Stimulated activated CD4-positive, alpha-beta T cell treated with anti-CD3 and anti-CD28 coated beads, Interleukin-1b, Interleukin-23, amount 100 ng/mL, for 24 hours (primary cell): Measurements from ENCODE around the gene MCUB.
A peak's percentile ranks its signal among the peaks of the same experiment; 100 is the strongest.

Source experiments
- DNase-seq, 4 experiments: peaks; one replicate each; pipeline ENCODE4 v3.0.0-alpha.2; 2020; ENCODE audit warnings: low read depth in 4 of 4, low spot score in 1 of 4

Gene MCUB

DNA sequence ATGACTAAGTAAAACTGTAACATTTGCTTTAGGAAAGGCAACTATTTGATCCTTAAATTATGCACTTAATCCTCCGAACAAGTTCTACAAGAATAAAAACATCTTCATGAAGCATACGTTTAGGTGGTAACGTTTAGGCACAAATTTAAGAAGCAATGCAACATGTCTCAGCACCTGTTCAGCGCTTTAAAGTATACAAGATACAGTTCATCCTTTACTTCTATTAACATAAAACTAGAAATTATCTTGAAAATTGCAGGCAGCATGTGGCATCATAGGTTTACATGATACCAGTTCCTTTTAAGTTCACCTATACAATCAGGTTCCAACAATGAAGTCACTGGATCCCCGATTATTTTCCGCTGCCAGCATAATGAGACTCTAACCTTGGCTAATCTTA, 168.3 kb downstream of the MCUB start:
- no peak for DNase-seq

DNA sequence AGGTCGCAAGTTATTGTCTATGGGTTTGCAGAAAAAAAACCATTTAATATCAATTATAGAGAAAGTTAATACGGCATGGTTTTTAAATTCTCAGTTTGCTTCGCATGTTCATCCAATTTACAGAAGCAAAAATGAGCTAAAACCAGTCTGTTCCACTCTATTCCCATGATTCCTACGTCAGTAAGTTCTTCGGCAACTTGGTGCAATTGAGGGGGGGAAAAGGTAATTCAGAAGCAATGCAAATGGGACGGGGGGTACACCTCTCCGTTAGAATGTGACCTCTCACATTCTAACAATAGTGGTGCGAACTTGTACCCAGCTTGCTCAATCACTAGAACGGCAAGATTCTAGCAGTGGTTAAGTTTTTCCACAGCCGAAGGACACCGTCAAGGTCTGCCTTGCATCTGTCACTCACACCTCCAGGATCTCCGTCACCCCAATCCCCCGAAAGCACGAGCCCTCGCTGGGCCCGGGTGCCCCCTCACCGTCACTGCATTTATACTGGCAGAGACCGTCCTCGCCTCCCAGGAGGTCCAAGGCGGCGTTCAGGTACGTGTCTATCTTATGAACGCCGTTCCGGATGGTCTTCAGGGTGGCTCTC, 169.2 kb downstream of the MCUB start:
- peak in 1 of 4 experiments; percentile 11 for DNase-seq

DNA sequence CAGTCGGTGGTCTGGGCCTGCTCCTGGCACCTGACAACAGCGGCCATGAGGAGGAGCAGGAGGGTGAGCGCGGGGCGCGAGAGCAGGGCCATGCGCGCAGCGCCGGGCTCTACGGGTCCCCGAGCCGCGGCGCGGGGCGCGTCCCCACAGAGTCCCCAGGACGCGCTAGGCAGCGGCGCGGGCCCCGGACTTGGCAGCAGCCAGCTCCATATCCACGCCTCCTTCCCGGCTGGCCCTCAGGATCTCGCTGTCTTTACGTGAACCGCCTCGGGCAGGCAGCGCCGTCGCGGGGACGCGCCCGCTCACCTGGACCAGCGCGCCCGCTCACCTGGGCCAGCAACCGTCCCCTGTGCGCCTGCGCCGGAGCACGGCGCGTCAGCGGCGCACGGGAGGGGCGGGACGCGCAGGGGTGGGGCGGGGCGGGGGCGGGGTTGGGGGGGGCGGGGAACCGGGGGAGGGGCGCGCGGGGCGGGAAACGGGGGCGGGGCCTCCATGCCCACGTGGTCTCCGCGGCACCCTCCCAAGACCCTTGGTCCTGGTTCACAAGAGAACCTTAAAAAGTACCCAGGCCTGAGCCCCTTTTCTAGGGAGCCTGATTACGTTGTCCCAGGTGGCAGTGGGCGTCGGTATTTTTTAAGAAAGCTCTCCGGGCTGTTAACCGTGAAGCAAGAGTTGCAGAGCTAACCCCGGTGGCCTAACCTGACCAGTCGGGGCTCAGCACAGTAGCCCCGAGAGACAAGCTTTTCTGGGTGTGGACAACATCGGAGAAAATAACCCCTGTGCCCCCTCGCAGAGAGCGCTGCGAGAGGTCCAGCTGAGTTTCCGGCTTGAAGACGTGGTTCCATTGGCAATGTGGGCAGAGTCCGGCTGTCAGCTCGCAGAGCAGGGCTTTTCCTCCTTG, 169.9 kb downstream of the MCUB start, which contains the start of gene PLA2G12A:
Gene PLA2G12A, minus strand, starts transcription at position 353 of the 901 bp plus-strand sequence. Its CDS starts 261 bp downstream, at position 92.
- peak; percentile 35 to 61 (median 56) for DNase-seq

DNA sequence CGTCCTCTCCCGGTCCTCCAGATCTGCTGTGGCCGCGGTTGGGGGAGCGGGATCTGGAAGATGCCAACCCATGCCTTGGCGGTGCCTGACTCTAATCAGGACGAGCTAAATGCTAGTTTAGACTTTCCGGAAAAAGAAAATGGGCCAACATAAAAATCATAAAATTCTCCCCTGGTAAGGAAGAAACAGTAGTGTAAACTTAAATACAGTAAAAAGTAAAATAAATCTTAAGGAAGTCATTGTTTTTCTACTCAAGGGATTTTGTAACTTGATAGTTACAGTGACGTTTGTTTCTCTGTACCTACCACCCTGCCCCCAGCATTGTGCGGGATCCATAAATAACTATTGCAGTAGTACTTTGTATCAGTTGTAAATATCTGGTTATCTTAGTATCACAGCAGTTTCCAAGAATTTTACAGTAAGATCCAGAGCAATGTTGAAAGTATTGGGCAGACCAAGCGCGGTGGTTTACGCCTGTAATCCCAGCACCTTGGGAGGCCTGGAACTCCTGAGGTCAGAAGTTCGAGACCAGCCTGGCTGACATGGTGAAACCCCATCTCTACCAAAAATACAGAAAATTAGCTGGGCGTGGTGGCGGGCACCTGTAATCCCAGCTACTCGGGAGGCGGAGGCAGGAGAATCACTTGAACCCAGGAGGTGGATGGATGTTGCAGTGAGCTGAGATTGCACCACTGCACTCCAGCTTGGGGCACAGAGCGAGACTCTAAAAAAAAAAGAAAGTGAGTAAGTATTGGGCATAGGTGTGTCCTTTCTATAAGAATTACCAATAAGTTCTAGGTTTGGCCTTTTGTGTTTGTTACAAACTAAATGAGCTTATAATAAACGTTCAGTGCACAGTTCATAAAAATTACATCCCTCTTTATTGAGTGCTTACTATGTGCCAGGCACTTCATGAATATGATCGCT, 170.8 kb downstream of the MCUB start:
- DNase-seq = no peak

DNA sequence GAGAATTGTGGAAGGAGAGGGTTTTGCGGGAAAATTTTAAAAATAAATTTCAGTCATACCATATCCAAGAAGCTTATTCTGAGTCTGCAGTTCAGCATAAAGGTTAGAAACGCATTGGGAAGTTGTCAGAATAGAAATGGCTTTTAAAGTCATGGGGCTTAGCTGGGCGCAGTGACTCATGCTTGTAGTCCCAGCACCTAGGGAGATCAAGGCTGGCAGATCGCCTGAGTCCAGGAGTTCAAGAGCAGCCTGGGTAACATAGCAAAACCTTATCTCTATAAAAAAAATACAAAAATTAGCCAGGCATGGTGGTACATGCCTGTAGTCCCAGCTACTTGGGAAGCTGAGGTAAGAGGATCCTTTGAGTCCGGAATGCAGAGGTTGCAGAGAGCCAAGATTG, 173.7 kb downstream of the MCUB start:
- DNase-seq = no peak

DNA sequence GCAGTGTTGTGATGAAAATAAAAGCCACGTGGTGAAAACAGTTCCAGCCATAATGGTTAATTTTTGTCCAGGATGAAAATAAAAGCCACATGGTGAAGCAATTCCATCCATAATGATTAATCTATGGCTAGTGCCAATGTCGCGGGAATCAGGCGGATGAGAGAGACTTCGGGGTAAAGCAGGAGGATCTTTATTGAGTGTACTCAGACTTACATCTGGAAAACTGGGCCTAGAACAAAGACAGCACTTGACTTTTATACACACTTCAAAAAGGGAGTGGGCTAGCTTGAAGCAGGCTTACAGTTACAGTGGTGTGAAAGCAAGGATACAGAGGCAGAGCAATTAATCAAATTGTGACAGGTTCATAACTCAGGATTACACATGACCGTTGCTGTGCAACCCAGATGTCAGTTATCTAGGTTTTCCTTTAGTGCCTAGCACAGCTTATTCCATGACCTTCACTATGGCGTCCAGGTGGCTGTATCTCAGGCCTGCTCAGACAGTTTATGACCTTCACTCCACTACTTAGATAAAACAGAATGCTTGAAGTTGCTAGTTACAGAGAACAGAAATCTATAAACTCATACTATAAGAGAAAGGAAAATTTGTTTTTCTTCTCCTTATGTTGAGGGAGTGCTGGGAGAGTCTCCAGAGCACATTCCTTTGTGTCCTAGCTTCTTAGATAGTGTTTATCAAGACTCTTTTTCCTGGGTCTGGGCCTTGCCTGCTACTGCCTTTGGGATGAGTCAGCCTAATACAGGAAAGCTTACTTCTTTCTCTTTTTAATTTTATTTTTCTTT, 175.7 kb downstream of the MCUB start:
- no peak for DNase-seq
